HFFc6 (cell line): ENCODE results near the gene ZNF337. TPM values are rescaled to one million over a fixed set of nuclear protein-coding genes. Genes with fewer than 3 reads are reported as not detected.
"Not testable (repeated sequence)": the region's sequence is repeated elsewhere in the genome, so short reads cannot be mapped to it uniquely, and the experiment has no call there.

Experiments
- DNase-seq: peaks from one replicate; pipeline ENCODE4 v3.0.0-alpha.2; 2018
- H3K27ac Mint-ChIP-seq: 2 replicates; pipeline ENCODE4 v1.8.0; 2020; ENCODE audit warnings: mild to moderate bottlenecking, mixed read lengths
- H3K27me3 Mint-ChIP-seq: 2 replicates; pipeline ENCODE4 v1.8.0; 2021; ENCODE audit warnings: mild to moderate bottlenecking, moderate library complexity, mixed read lengths; ENCODE audit not compliant: insufficient read depth
- H3K36me3 Mint-ChIP-seq: 2 replicates; pipeline ENCODE4 v1.8.0; 2021; ENCODE audit warnings: low read depth, mixed read lengths
- H3K4me1 Mint-ChIP-seq: 2 replicates; pipeline ENCODE4 v1.8.0; 2020; ENCODE audit warnings: low read depth, mixed read lengths
- H3K4me3 Mint-ChIP-seq: 2 replicates; pipeline ENCODE4 v1.8.0; 2020; ENCODE audit warnings: mild to moderate bottlenecking, moderate library complexity, mixed read lengths
- H3K9me3 Mint-ChIP-seq: 2 replicates; pipeline ENCODE4 v1.8.0; 2020; ENCODE audit warnings: mild to moderate bottlenecking, mixed read lengths
- total RNA-seq, 6 experiments: library from RNA; stranded (reverse); fragmentation: NEBNext Ultra II Directional; extraction: Animal tissue kit (Norgen Biotek cat#: 25700); gene quantifications; 2 replicates in 1 of 6; 3 replicates in 5 of 6; pipeline ENCODE4 v1.2.3, GENCODE V29; 2021
- TF ChIP-seq, protein P1 (sequence below): fragments of 200-600 bp; sonication (generic); IDR thresholded peaks from 2 replicates; pipeline ENCODE4 v1.5.0; 2021; ENCODE audit warnings: antibody characterized with exemption, mild to moderate bottlenecking

The ZNF337 gene
- total RNA-seq, 6 experiments from 2014 or later = 8.2 to 11.3 (median 9.2) TPM

DNA sequence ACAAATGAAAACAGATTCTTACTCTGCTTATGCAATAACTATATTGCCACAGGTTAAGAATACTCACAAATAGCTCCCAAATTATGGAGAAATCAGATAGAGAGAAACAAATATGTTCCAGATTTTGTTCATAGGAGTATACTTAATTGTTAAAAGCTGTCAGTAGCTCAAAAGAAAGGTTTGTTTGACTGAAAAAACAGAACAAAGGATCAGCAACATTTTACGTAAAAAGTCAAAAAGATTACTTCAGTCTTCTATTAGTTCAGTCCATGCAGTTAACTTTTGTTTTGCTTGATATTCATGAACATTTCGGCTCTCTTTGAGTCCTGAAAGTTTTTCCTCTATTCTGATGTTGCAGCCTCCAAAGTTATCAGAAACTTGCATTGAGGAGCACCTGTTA lies 59.4 kb downstream of the ZNF337 start:
- no peak overlapping the region for H3K27ac Mint-ChIP-seq
- no peak overlapping the region for H3K4me3 Mint-ChIP-seq
- no peak for DNase-seq
- H3K36me3 Mint-ChIP-seq = peaks cover 25% of the 10 kb centered on the region
- peaks cover 8% of the 10 kb centered on the region for H3K9me3 Mint-ChIP-seq
- TF ChIP-seq, protein P1, sequence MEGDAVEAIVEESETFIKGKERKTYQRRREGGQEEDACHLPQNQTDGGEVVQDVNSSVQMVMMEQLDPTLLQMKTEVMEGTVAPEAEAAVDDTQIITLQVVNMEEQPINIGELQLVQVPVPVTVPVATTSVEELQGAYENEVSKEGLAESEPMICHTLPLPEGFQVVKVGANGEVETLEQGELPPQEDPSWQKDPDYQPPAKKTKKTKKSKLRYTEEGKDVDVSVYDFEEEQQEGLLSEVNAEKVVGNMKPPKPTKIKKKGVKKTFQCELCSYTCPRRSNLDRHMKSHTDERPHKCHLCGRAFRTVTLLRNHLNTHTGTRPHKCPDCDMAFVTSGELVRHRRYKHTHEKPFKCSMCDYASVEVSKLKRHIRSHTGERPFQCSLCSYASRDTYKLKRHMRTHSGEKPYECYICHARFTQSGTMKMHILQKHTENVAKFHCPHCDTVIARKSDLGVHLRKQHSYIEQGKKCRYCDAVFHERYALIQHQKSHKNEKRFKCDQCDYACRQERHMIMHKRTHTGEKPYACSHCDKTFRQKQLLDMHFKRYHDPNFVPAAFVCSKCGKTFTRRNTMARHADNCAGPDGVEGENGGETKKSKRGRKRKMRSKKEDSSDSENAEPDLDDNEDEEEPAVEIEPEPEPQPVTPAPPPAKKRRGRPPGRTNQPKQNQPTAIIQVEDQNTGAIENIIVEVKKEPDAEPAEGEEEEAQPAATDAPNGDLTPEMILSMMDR = no peak
- H3K27me3 Mint-ChIP-seq = no peaks in the 10 kb centered on the region
- peaks cover 22% of the 10 kb centered on the region for H3K4me1 Mint-ChIP-seq

DNA sequence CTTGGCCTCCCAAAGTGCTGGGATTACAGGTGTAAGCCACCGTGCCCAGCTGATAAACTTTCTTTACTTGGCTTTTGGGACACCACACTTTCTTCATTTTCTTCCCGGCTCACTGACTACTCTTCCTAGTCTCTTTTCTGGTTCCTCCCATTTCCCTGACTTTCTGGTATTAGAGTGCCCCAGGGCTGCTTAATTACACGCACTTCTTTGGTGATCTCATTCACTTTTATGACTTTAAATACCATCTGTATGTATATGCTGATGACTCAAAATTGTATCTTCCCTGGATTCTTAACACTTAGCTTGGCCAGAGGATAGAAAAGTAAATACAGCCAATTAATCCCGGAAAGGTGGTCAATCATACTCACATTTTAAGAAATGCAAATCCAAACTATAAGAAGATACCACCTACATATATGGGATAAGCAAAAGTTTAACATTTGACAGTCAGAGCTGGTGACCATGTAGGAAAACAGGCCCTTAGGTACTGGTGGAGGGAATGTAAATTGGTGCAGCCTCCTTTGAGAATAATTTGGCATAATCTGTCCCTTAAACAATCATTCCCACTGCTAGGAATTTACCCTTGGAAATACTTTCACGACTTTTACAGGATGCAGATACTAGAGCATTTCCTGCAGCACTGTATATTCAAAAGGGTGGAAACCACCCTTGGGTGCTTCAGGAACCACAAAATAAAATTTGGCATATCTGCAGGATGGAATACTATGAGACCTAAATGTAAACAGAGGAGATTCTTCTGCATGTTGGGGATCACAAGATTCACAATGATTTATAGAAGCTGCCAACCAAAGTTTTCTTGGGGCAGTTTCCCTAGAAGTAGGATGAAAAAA lies 63.5 kb downstream of the ZNF337 start:
- Mint-ChIP-seq H3K4me1 (peaks cover 51% of the 10 kb centered on the region), H3K9me3 (peaks cover 8% of the 10 kb centered on the region), H3K36me3 (peaks cover 37% of the 10 kb centered on the region), H3K27ac (peak overlapping the region; percentile 89), H3K4me3 (peak overlapping the region; percentile 65), H3K27me3 (no peaks in the 10 kb centered on the region)
- TF ChIP-seq, protein P1 = no peak
- peak; percentile 84 for DNase-seq

DNA sequence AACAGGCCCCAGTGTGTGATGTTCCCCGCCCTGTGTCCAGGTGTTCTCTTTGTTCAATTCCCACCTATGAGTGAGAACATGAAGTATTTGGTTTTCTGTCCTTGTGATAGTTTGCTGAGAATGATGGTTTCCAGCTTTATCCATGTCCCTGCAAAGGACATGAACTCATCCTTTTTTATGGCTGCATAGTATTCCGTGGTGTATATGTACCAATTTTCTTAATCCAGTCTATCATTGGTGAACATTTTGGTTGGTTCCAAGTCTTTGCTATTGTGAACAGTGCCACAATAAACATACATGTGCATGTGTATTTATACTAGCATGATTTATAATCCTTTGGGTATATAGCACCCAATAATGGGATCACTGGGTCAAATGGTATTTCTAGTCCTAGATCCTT lies 66.0 kb downstream of the ZNF337 start:
- not testable (repeated sequence) for H3K27me3 Mint-ChIP-seq, H3K9me3 Mint-ChIP-seq, H3K27ac Mint-ChIP-seq, DNase-seq, H3K4me3 Mint-ChIP-seq
- peaks cover 51% of the 10 kb centered on the region for H3K4me1 Mint-ChIP-seq
- peaks cover 30% of the 10 kb centered on the region for H3K36me3 Mint-ChIP-seq

DNA sequence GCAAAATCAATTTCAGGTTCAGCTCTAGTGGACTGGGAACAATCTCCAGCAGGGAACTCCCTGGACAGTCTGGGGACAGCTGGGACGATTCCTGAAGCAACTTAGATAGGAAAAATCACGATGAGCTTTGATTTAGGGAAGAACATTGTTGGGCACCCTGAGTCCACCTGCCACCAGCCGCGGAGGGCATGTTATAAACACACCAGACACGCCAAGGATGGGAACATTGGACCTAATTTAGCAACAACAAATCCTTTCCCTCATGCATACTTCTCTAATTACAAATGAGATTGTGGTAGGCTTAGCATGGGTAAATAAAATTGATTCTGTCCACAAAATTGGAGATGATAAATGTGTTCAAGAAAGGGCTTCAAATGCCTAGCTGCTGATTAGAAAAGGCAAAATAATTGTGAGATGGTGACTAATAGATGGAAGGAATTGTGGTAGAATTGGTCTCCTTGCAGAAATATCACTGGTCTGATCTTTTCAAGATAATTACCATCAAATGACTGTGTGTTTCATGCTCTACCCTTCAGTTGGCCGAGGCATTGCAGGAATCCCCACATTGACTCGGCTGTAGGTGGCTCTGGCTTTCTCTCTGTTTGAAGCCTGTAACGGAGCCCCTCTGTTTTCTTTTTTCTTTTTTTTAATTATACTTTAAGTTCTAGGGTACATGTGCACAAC lies 66.7 kb downstream of the ZNF337 start:
- H3K9me3 Mint-ChIP-seq = no peaks in the 10 kb centered on the region; the same call in 1 of the 2 replicates
- TF ChIP-seq, protein P1 = no peak
- H3K4me3 Mint-ChIP-seq = no peak overlapping the region
- peaks cover 51% of the 10 kb centered on the region for H3K4me1 Mint-ChIP-seq
- DNase-seq = peak; percentile 60
- no peak overlapping the region for H3K27ac Mint-ChIP-seq
- peaks cover 30% of the 10 kb centered on the region for H3K36me3 Mint-ChIP-seq
- H3K27me3 Mint-ChIP-seq = no peaks in the 10 kb centered on the region

DNA sequence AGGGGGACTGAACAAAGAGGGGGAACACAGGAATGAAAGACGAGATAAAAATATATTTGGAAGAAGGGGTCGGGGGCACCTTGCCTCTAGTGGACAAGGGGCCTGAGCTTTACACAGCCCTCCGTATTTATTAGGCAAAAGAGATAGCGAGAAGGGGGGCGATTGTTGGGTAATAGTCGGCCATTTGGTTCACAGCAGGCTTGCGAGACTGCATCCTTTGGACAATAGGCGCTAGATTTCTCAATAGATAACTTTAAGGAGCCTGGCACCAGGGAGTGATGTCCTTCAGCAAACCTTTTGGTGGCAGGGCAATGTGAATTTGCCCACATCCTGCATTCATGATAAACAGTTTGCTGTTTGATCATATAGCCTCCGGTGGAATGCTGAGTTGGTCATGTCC lies 69.9 kb downstream of the ZNF337 start:
- Mint-ChIP-seq H3K4me1 (peaks cover 40% of the 10 kb centered on the region), H3K9me3 (no peaks in the 10 kb centered on the region; the same call in 1 of the 2 replicates), H3K36me3 (peaks cover 27% of the 10 kb centered on the region), H3K27me3 (peaks cover 6% of the 10 kb centered on the region), H3K27ac (no peak overlapping the region), H3K4me3 (no peak overlapping the region)
- no peak for DNase-seq
- TF ChIP-seq, protein P1 = no peak

DNA sequence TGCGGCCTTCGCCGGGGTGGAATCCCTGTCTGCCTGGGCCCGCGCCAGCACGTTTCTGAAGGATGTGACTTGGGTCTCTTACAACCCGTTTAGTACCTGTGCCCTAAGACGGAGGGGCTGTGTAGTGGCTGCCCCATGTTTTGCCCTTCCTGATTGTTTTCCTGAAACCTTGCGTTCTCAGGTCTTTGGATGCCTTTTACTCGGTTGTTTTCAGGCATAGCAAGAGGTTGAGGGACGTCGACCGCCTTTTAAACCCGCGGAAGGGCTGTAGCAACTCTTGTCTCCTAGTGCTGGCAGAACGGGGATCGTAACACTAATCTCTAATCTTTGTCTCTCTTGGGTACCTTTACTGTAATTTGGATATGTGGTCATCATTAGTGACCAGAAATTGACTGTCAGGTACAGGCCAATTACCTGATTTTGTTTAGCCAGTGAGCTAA lies 72.1 kb downstream of the ZNF337 start:
- no peak for DNase-seq

More for the DNA sequence above, 72.1 kb downstream of the ZNF337 start:
- peaks cover 21% of the 10 kb centered on the region for H3K36me3 Mint-ChIP-seq
- no peaks in the 10 kb centered on the region; the same call in 1 of the 2 replicates for H3K9me3 Mint-ChIP-seq
- peaks cover 32% of the 10 kb centered on the region for H3K4me1 Mint-ChIP-seq
- peak overlapping the region; percentile 88 for H3K4me3 Mint-ChIP-seq
- peak overlapping the region; percentile 98 for H3K27ac Mint-ChIP-seq
- TF ChIP-seq, protein P1 = no peak
- peaks cover 6% of the 10 kb centered on the region for H3K27me3 Mint-ChIP-seq
